ENCODE measurements around the gene GJA10. TPM values are rescaled to one million over a fixed set of nuclear protein-coding genes. Genes with fewer than 3 reads are reported as not detected.

Gene GJA10
- total RNA-seq, 3 donors from 2014 or later (not counting 1 experiment from before 2014, with no cell fraction given) = not detected

- no peak overlapping the region for H3K27ac ChIP-seq (ENCODE audit: low read length)
- Mint-ChIP-seq H3K27me3 (ENCODE audit: low read depth in 2 of 2) (no peaks in the 10 kb centered on the region), H3K4me3 (no peak overlapping the region), H3K9me3 (no peaks in the 10 kb centered on the region), H3K36me3 (no peaks in the 10 kb centered on the region), H3K27ac (no peak overlapping the region), H3K4me1 (peaks cover 6% of the 10 kb centered on the region in 2 donors)
- ATAC-seq (no peak), DNase-seq (no peak)
- H3K9me3 ChIP-seq (ENCODE audit: control insufficient read depth, insufficient read depth, low read length) = no peaks in the 10 kb centered on the region
- H3K27me3 ChIP-seq (ENCODE audit: control insufficient read depth, insufficient read depth, low read length) = no peaks in the 10 kb centered on the region
- peaks cover 35% of the 10 kb centered on the region for H3K36me3 ChIP-seq (ENCODE audit: control insufficient read depth, insufficient read depth, low read length)
- 97% methylated on average over 11 of the region's 12 CpGs for WGBS (ENCODE audit: insufficient coverage)
- intact Hi-C loops (cut with micrococcal nuclease) = no loop called here
- TF ChIP-seq, protein P1, sequence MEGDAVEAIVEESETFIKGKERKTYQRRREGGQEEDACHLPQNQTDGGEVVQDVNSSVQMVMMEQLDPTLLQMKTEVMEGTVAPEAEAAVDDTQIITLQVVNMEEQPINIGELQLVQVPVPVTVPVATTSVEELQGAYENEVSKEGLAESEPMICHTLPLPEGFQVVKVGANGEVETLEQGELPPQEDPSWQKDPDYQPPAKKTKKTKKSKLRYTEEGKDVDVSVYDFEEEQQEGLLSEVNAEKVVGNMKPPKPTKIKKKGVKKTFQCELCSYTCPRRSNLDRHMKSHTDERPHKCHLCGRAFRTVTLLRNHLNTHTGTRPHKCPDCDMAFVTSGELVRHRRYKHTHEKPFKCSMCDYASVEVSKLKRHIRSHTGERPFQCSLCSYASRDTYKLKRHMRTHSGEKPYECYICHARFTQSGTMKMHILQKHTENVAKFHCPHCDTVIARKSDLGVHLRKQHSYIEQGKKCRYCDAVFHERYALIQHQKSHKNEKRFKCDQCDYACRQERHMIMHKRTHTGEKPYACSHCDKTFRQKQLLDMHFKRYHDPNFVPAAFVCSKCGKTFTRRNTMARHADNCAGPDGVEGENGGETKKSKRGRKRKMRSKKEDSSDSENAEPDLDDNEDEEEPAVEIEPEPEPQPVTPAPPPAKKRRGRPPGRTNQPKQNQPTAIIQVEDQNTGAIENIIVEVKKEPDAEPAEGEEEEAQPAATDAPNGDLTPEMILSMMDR (IDR thresholded peaks at IDR 0.05) = no peak
- no peak overlapping the region for H3K4me3 ChIP-seq (ENCODE audit: low read length)
- H3K4me1 ChIP-seq (ENCODE audit: control insufficient read depth, insufficient read depth, low read length) = peaks cover 5% of the 10 kb centered on the region
Observed at GRCh38 chr6:89938014-89938413, 43.7 kb downstream of the GJA10 start.

DNA sequence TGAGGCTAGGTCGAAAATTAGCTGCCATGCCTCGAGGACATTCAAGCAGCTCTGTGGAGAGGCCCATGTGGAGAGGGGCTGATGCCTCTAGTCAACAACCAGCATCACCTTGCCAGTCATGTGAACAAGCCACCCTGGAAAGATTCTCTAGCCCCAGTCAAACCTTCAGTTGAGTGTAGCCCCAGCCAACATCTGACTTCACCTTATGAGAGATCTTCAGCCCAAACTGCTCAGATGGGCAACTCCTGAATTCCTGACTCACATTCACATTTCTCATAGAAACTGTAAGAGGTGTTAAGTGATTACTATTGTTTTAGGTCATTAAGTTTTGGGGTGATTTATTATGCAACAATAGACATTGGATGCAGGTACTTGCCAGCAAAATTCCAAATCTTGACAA, 44.9 kb downstream of the GJA10 start:
- H3K9me3 ChIP-seq (ENCODE audit: control insufficient read depth, insufficient read depth, low read length) = no peaks in the 10 kb centered on the region
- WGBS (ENCODE audit: insufficient coverage) = 87% methylated on average over 2 of the region's 2 CpGs
- no peak overlapping the region for H3K27ac Mint-ChIP-seq
- H3K27me3 Mint-ChIP-seq (ENCODE audit: low read depth in 2 of 2) = no peaks in the 10 kb centered on the region
- ATAC-seq (no peak), DNase-seq (no peak)
- H3K36me3 ChIP-seq (ENCODE audit: control insufficient read depth, insufficient read depth, low read length) = peaks cover 30% of the 10 kb centered on the region
- TF ChIP-seq, protein P1 (IDR thresholded peaks at IDR 0.05) = no peak
- H3K4me3 Mint-ChIP-seq = no peak overlapping the region
- H3K27ac ChIP-seq (ENCODE audit: low read length) = no peak overlapping the region
- H3K4me1 Mint-ChIP-seq = peaks cover 6 to 10% of the 10 kb centered on the region in 2 donors
- peaks cover 5% of the 10 kb centered on the region for H3K4me1 ChIP-seq (ENCODE audit: control insufficient read depth, insufficient read depth, low read length)
- no peaks in the 10 kb centered on the region for H3K36me3 Mint-ChIP-seq
- intact Hi-C loops (cut with micrococcal nuclease) = no loop called here
- no peak overlapping the region for H3K4me3 ChIP-seq (ENCODE audit: low read length)
- H3K27me3 ChIP-seq (ENCODE audit: control insufficient read depth, insufficient read depth, low read length) = no peaks in the 10 kb centered on the region
- H3K9me3 Mint-ChIP-seq = no peaks in the 10 kb centered on the region

GRCh38 chr6:89940225-89941027, 46.2 kb downstream of the GJA10 start:
- Histone ChIP-seq H3K36me3 (ENCODE audit: control insufficient read depth, insufficient read depth, low read length) (peaks cover 23% of the 10 kb centered on the region), H3K9me3 (ENCODE audit: control insufficient read depth, insufficient read depth, low read length) (no peaks in the 10 kb centered on the region), H3K4me1 (ENCODE audit: control insufficient read depth, insufficient read depth, low read length) (peaks cover 5% of the 10 kb centered on the region), H3K27me3 (ENCODE audit: control insufficient read depth, insufficient read depth, low read length) (no peaks in the 10 kb centered on the region), H3K27ac (ENCODE audit: low read length) (no peak overlapping the region), H3K4me3 (ENCODE audit: low read length) (no peak overlapping the region)
- DNase-seq = peak; percentile 51 to 89
- peak; percentile 90 to 99 (median 97) for ATAC-seq
- intact Hi-C loops (cut with micrococcal nuclease) = loop anchor here (1.0 kb wide), 4 partner anchors 239 to 539 kb away; no protein-coding TSS in a partner anchor
- no peaks in the 10 kb centered on the region for H3K27me3 Mint-ChIP-seq (ENCODE audit: low read depth in 2 of 2)
- no peaks in the 10 kb centered on the region for H3K36me3 Mint-ChIP-seq
- H3K4me3 Mint-ChIP-seq = no peak overlapping the region
- TF ChIP-seq, protein P1 (IDR thresholded peaks at IDR 0.05) = peak; percentile 77
- H3K9me3 Mint-ChIP-seq = no peaks in the 10 kb centered on the region
- WGBS (ENCODE audit: insufficient coverage) = 42% methylated on average over 8 of the region's 9 CpGs
- peaks cover 14 to 18% of the 10 kb centered on the region in 2 donors for H3K4me1 Mint-ChIP-seq
- peak overlapping the region in 1 of 2 donors; percentile 20 for H3K27ac Mint-ChIP-seq
